SK-N-SH (cell line): Measurements from ENCODE around the gene MYORG. TPM values are rescaled to one million over a fixed set of nuclear protein-coding genes. Genes with fewer than 3 reads are reported as not detected.

Experiments
- CTCF ChIA-PET: fragments of 300-600, 350-600 bp; formaldehyde crosslinking; extraction: SDS; loops from one replicate; lab custom pipeline; 2021; lab: Yijun Ruan, JAX
- POLR2A ChIA-PET: fragments of 350-600 bp; sonication (Branson Sonifier 250); formaldehyde crosslinking; extraction: SDS; loops from one replicate; lab custom pipeline; 2020; ENCODE audit warnings: antibody characterized with exemption, inconsistent platforms; lab: Yijun Ruan, JAX
- DNase-seq: peaks from one replicate; pipeline ENCODE4 v3.0.0; 2012
- H2AFZ ChIP-seq: fragments of 200-600 bp; sonication (generic); 2 replicates; pipeline ENCODE4 v1.8.1; 2016; ENCODE audit warnings: antibody characterized with exemption, mild to moderate bottlenecking, low read depth
- H3F3A ChIP-seq: fragments of 200-600 bp; sonication (generic); replicated peaks from 2 replicates; pipeline ENCODE3; 2016; ENCODE audit warnings: antibody characterized with exemption, mild to moderate bottlenecking; ENCODE audit not compliant: insufficient read depth
- H3K27ac ChIP-seq, 2 experiments: fragments of 200-500 bp in 1 of 2; fragments of 200-600 bp in 1 of 2; sonication (Bioruptor generic) in 1 of 2; sonication (generic), shearing (Covaris generic) in 1 of 2; 2 replicates each; pipeline versions ENCODE4 v1.5.1 to v1.6.1; 2014 to 2016; ENCODE audit warnings: low read depth in 2 of 2, inconsistent platforms in 1 of 2, low read length in 1 of 2, mild to moderate bottlenecking in 1 of 2, mixed read lengths in 1 of 2
- H3K27me3 ChIP-seq: fragments of 200-600 bp; sonication (generic), shearing (Covaris generic); 2 replicates; pipeline ENCODE4 v1.6.1; 2016; ENCODE audit warnings: mixed run types; ENCODE audit not compliant: insufficient read depth
- H3K36me3 ChIP-seq, 2 experiments: fragments of 200-500 bp in 1 of 2; fragments of 200-600 bp in 1 of 2; sonication (Bioruptor generic) in 1 of 2; sonication (generic) in 1 of 2; replicated peaks in 1 of 2; 2 replicates each; pipeline versions ENCODE3 to v1.5.1; 2014 to 2016; ENCODE audit warnings: low read length in 1 of 2, mild to moderate bottlenecking in 1 of 2; ENCODE audit not compliant: insufficient read depth in 2 of 2, control insufficient read depth in 1 of 2
- H3K4me1 ChIP-seq, 2 experiments: fragments of 200-500 bp in 1 of 2; fragments of 200-600 bp in 1 of 2; sonication (Bioruptor generic) in 1 of 2; sonication (generic), shearing (Covaris generic) in 1 of 2; 2 replicates each; pipeline versions ENCODE4 v1.5.1 to v1.6.1; 2014 to 2016; ENCODE audit warnings: low read depth in 1 of 2, low read length in 1 of 2, mixed run types in 1 of 2; ENCODE audit not compliant: insufficient read depth in 2 of 2, control insufficient read depth in 1 of 2
- H3K4me2 ChIP-seq: fragments of 200-600 bp; sonication (generic), shearing (Covaris generic); 2 replicates; pipeline ENCODE4 v1.6.1; 2017; ENCODE audit warnings: mixed run types
- H3K4me3 ChIP-seq, 2 experiments: fragments of 200-500 bp in 1 of 2; fragments of 200-600 bp in 1 of 2; sonication (Bioruptor generic) in 1 of 2; sonication (generic), shearing (Covaris generic) in 1 of 2; 2 replicates each; pipeline versions ENCODE4 v1.5.1 to v1.8.1; 2014 to 2016; ENCODE audit warnings: low read depth in 2 of 2, inconsistent platforms in 1 of 2, low read length in 1 of 2, mild to moderate bottlenecking in 1 of 2, mixed read lengths in 1 of 2, moderate library complexity in 1 of 2
- H3K79me2 ChIP-seq: fragments of 200-600 bp; sonication (generic); 2 replicates; pipeline ENCODE4 v1.8.1; 2017; ENCODE audit warnings: mild to moderate bottlenecking; ENCODE audit not compliant: insufficient read depth
- H3K9ac ChIP-seq: fragments of 200-600 bp; sonication (generic); 2 replicates; pipeline ENCODE4 v1.6.1; 2017; ENCODE audit warnings: mixed run types
- H3K9me2 ChIP-seq: fragments of 200-600 bp; sonication (generic); 2 replicates; pipeline ENCODE4 v1.6.1; 2017; ENCODE audit warnings: mixed run types
- H3K9me3 ChIP-seq: fragments of 200-600 bp; sonication (generic); 2 replicates; pipeline ENCODE4 v1.6.1; 2017; ENCODE audit warnings: mixed run types, mild to moderate bottlenecking, moderate library complexity
- H4K20me1 ChIP-seq: fragments of 200-600 bp; sonication (generic); 2 replicates; pipeline ENCODE4 v1.6.1; 2017; ENCODE audit warnings: mild to moderate bottlenecking, mixed run types; ENCODE audit not compliant: insufficient read depth
- EP300 ChIP-seq, 2 experiments: IDR thresholded peaks; 2 replicates each; pipeline versions ENCODE4 v1.4.0 to v1.6.1; 2012; ENCODE audit warnings: borderline replicate concordance in 1 of 2, low read depth in 1 of 2, low read length in 1 of 2
- FOXJ3 ChIP-seq: sonication (generic); formaldehyde crosslinking; IDR thresholded peaks from 2 replicates; pipeline ENCODE4 v1.5.1; 2020; ENCODE audit warnings: mild to moderate bottlenecking, missing genetic modification reagents
- FOXM1 ChIP-seq: IDR thresholded peaks from 2 replicates; pipeline ENCODE4 v1.4.0; 2012; ENCODE audit warnings: low read depth, mild to moderate bottlenecking
- MEF2A ChIP-seq: IDR thresholded peaks from 2 replicates; pipeline ENCODE4 v1.4.0; 2012; ENCODE audit warnings: low read depth, borderline replicate concordance
- MXI1 ChIP-seq: IDR thresholded peaks from 2 replicates; pipeline ENCODE4 v1.6.1; 2012; ENCODE audit warnings: mild to moderate bottlenecking, low read depth, low read length, improper control_type of control experiment
- NFIC ChIP-seq: IDR thresholded peaks from 2 replicates; pipeline ENCODE4 v1.4.0; 2012; ENCODE audit warnings: borderline replicate concordance
- NRF1 ChIP-seq: IDR thresholded peaks from 2 replicates; pipeline ENCODE4 v1.6.1; 2012; ENCODE audit warnings: low read depth, mild to moderate bottlenecking, low read length
- SIN3A ChIP-seq: IDR thresholded peaks from 2 replicates; pipeline ENCODE4 v1.6.1; 2012; ENCODE audit warnings: low read depth, mild to moderate bottlenecking, low read length, moderate library complexity, borderline replicate concordance
- TCF12 ChIP-seq: IDR thresholded peaks from 2 replicates; pipeline ENCODE4 v1.4.0; 2012
- WGBS: methylation state at CpG from one replicate; pipeline ENCODE4 v1.1.6; 2017; ENCODE audit warnings: low lambda C conversion rate; 5-methylcytosine and 5-hydroxymethylcytosine counted together
- polyA plus RNA-seq, 3 experiments: library from polyadenylated mRNA; depleted of rRNA; stranded (reverse); fragments of >200 nt; gene quantifications; 2 replicates each; pipeline ENCODE4 v1.2.3, GENCODE V29; 2012
- TF ChIP-seq, protein P1 (sequence below): IDR thresholded peaks from 2 replicates; pipeline ENCODE4 v1.4.0; 2012; ENCODE audit warnings: low read depth
- TF ChIP-seq, protein P2 (sequence below): fragments of 150-350 bp; IDR thresholded peaks from 2 replicates; pipeline ENCODE4 v1.6.1; 2017; ENCODE audit warnings: antibody characterized with exemption, low read length, low read depth, borderline replicate concordance
- TF ChIP-seq, protein P3 (sequence below): IDR thresholded peaks from 2 replicates; pipeline ENCODE4; 2012
- TF ChIP-seq, protein P4 (sequence below): fragments of 150-350 bp; IDR thresholded peaks from 2 replicates; pipeline ENCODE4 v1.6.1; 2016; ENCODE audit warnings: mild to moderate bottlenecking, low read depth, low read length

MYORG gene
- polyA plus RNA-seq, 1 of the 3 experiments (the other 2 are of a cell fraction) = 1.1 TPM

DNA sequence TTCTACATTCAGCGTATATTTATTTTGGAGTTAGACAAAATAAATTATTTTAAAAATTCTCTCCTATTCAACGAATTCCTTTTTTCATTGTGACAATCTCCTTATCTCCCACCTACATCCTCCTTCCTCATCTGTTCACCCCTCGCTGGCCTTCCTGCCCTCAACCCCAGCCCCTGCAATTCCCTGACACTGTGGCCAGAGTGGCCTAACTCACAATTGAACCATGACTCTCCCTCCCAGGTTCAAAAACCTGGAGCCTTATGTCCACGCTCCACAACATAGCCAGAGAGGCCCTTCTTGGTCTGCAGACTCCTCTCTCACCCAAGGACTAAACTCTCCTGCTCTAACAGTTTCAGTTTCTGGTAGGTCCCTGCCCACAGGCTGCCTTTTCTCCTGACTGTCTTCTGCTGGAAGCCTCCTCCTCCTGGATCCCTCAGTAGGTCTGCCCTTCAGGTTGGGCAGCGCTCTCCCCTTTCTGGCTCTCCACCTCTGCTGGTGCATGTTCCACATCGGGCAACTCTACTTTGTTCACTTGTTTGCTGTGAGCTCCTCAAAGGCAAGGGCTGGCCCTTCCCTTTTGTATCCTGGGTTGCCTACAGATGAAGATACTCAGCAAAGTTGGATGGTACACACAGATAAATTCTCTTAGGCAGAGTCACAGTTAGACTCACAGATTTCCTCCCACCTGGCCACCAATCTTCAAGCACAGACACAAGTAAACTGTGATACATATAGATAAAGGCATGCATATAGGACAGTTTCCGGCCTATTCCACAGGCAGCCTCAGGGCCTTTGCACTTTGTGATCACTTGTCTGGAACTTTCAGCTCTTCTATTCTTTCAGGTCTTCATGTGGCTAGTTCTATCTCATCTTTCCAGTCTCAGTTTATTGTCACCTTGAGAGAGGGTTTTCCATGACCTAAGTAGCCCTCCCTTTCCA is 19.8 kb upstream of the MYORG start:
- Histone ChIP-seq H3K27ac (no peak overlapping the region), H3K9ac (no peak overlapping the region), H3K4me2 (no peak overlapping the region), H3K9me3 (no peaks in the 10 kb centered on the region), H2AFZ (no peak overlapping the region), H3K4me3 (no peak overlapping the region), H3K27me3 (no peaks in the 10 kb centered on the region), H3K4me1 (no peaks in the 10 kb centered on the region), H3K36me3 (peaks cover 8 to 19% of the 10 kb centered on the region in 2 experiments), H3K79me2 (no peaks in the 10 kb centered on the region), H3K9me2 (no peaks in the 10 kb centered on the region), H4K20me1 (no peaks in the 10 kb centered on the region), H3F3A (peaks cover 4% of the 10 kb centered on the region)
- no peak for DNase-seq
- WGBS = 85% methylated on average over 7 of the region's 7 CpGs
- POLR2A ChIA-PET = no interaction called here
- CTCF ChIA-PET = interaction anchor here (2.6 kb wide), 1 partner anchor 104 kb away, joined by 14 read pairs; no protein-coding TSS in a partner anchor
- TF ChIP-seq, protein P1, sequence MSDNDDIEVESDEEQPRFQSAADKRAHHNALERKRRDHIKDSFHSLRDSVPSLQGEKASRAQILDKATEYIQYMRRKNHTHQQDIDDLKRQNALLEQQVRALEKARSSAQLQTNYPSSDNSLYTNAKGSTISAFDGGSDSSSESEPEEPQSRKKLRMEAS = no peak
- TF ChIP-seq TCF12 = no peak
- no peak for TF ChIP-seq MXI1
- TF ChIP-seq NFIC = no peak
- TF ChIP-seq FOXM1 = no peak
- TF ChIP-seq, protein P2, sequence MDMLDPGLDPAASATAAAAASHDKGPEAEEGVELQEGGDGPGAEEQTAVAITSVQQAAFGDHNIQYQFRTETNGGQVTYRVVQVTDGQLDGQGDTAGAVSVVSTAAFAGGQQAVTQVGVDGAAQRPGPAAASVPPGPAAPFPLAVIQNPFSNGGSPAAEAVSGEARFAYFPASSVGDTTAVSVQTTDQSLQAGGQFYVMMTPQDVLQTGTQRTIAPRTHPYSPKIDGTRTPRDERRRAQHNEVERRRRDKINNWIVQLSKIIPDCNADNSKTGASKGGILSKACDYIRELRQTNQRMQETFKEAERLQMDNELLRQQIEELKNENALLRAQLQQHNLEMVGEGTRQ = no peak
- TF ChIP-seq, protein P3, sequence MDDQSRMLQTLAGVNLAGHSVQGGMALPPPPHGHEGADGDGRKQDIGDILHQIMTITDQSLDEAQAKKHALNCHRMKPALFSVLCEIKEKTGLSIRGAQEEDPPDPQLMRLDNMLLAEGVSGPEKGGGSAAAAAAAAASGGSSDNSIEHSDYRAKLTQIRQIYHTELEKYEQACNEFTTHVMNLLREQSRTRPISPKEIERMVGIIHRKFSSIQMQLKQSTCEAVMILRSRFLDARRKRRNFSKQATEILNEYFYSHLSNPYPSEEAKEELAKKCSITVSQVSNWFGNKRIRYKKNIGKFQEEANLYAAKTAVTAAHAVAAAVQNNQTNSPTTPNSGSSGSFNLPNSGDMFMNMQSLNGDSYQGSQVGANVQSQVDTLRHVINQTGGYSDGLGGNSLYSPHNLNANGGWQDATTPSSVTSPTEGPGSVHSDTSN = no peak

DNA sequence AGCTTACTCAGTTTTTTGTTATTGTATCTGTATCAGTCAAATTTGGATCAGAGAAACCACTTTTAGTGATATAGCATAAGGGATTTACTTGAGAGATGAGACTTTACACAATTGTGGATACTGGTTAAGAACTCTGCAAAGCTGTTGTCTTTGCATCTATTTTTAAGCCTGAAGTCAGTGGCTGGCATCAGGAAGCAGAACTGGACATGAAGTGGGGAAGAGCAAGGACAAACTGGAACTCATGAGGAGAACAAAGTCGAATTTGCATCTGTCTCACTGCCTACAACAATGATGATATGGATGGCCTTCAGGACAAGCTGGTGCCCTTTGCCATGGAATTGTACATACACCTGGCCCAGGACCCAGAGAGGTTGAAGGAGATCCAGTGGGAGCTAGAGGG is 15.8 kb upstream of the MYORG start:
- Histone ChIP-seq H3K9me3 (no peaks in the 10 kb centered on the region), H3K4me1 (no peaks in the 10 kb centered on the region), H3K4me3 (no peak overlapping the region), H3K9me2 (0 out of 2 replicates have a peak, but pooled peaks cover 2% of the 10 kb centered on the region), H3K79me2 (no peaks in the 10 kb centered on the region), H3F3A (peaks cover 4% of the 10 kb centered on the region), H3K4me2 (no peak overlapping the region), H3K36me3 (peaks cover 4 to 5% of the 10 kb centered on the region in 2 experiments), H3K9ac (no peak overlapping the region), H2AFZ (no peak overlapping the region), H3K27me3 (no peaks in the 10 kb centered on the region), H3K27ac (no peak overlapping the region), H4K20me1 (no peaks in the 10 kb centered on the region)
- WGBS = 92% methylated on average over 1 of the region's 1 CpG
- ChIA-PET CTCF (interaction anchor here (0.7 to 5.2 kb wide), 7 partner anchors 11 to 199 kb away, joined by 3 to 36 read pairs (median 5); no protein-coding TSS in a partner anchor), POLR2A (no interaction called here)
- TF ChIP-seq SIN3A (no peak), MEF2A (no peak), MXI1 (no peak), FOXJ3 (CRISPR knock-in tag) (no peak), EP300 (IDR thresholded peaks at IDR 0.05; ENCODE audit: borderline replicate concordance in 1 of 2, low read depth in 1 of 2, low read length in 1 of 2) (no peak), NRF1 (no peak)
- TF ChIP-seq, protein P4, sequence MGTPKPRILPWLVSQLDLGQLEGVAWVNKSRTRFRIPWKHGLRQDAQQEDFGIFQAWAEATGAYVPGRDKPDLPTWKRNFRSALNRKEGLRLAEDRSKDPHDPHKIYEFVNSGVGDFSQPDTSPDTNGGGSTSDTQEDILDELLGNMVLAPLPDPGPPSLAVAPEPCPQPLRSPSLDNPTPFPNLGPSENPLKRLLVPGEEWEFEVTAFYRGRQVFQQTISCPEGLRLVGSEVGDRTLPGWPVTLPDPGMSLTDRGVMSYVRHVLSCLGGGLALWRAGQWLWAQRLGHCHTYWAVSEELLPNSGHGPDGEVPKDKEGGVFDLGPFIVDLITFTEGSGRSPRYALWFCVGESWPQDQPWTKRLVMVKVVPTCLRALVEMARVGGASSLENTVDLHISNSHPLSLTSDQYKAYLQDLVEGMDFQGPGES = no peak
- TF ChIP-seq, protein P2 = no peak
- no peak for DNase-seq
